Gastrocnemius medialis (tissue), 4 donors: Measurements from ENCODE around the gene AGK. TPM values are rescaled to one million over a fixed set of nuclear protein-coding genes. Genes with fewer than 3 reads are reported as not detected.

Experiments used
- ATAC-seq, 2 donors: fragments of 150-250 bp; one replicate each; pipeline ENCODE4 v1.9.1; 2016
- DNase-seq, 2 donors: peaks; one replicate each; pipeline ENCODE4 v3.0.0-alpha.2; 2019
- H3K27ac ChIP-seq, 4 donors: fragments of 200-600 bp; sonication (generic); 1 replicate in 1 of 4; 2 replicates in 3 of 4; pipeline ENCODE4 v1.5.1; 2016 to 2018; ENCODE audit warnings: mild to moderate bottlenecking in 2 of 4, moderate library complexity in 1 of 4
- H3K27me3 ChIP-seq, 3 donors: fragments of 200-600 bp; sonication (generic) in 2 of 3; 1 replicate in 1 of 3; 2 replicates in 2 of 3; pipeline versions ENCODE4 v1.5.1 to v1.6.0; 2016 to 2019; ENCODE audit warnings: mild to moderate bottlenecking in 1 of 3, moderate library complexity in 1 of 3
- H3K36me3 ChIP-seq, 2 donors: fragments of 200-600 bp; sonication (generic) in 1 of 2; one replicate each; pipeline ENCODE4 v1.5.1; 2017 to 2018
- H3K4me1 ChIP-seq, 2 donors: fragments of 200-600 bp; sonication (generic) in 1 of 2; one replicate each; pipeline ENCODE4 v1.5.1; 2016 to 2017; ENCODE audit warnings: mild to moderate bottlenecking in 2 of 2
- H3K4me3 ChIP-seq, 4 donors: fragments of 200-600 bp; sonication (generic) in 3 of 4; 1 replicate in 1 of 4; 2 replicates in 3 of 4; pipeline ENCODE4 v1.5.1; 2016 to 2019; ENCODE audit warnings: mild to moderate bottlenecking in 2 of 4
- H3K9me3 ChIP-seq, 3 donors: fragments of 200-600 bp; sonication (generic) in 2 of 3; 1 replicate in 1 of 3; 2 replicates in 2 of 3; pipeline ENCODE4 v1.5.1; 2016 to 2019
- CTCF ChIP-seq, 5 experiments: fragments of 450-650 bp in 3 of 5; fragments of 200-600 bp in 2 of 5; sonication (generic) in 2 of 5; IDR thresholded peaks in 4 of 5; conservative IDR thresholded peaks in 1 of 5; 1 replicate in 4 of 5; 2 replicates in 1 of 5; pipeline ENCODE4 v1.5.1; 2016 to 2019; ENCODE audit warnings: antibody characterized with exemption in 5 of 5, mild to moderate bottlenecking in 3 of 5, moderate library complexity in 3 of 5
- POLR2A ChIP-seq, 2 donors: fragments of 450-650 bp; IDR thresholded peaks; one replicate each; pipeline ENCODE4 v1.6.1; 2017; ENCODE audit warnings: antibody characterized with exemption in 2 of 2, mild to moderate bottlenecking in 2 of 2, moderate library complexity in 2 of 2
- in situ Hi-C, 4 donors: fragments of 200-750 bp; cut with MboI; loops; one replicate each; pipeline versions ENCODE4 v1.15.0 to v1.8.0; 2017; ENCODE audit warnings: low sequenced_read_pairs in 4 of 4
- intact Hi-C: fragments of 100-400 bp; cut with DNase I; formaldehyde crosslinking; loops from one replicate; pipeline ENCODE4 v1.15.1; 2023; ENCODE audit warnings: low total_unique reads
- total RNA-seq, 4 donors: library from RNA; depleted of rRNA; stranded (reverse); fragments of >200 nt; gene quantifications; one replicate each; pipeline versions ENCODE4 v1.1.0 to v1.2.3, GENCODE V29; 2016

AGK gene
- total RNA-seq, 4 donors from 2014 or later = 6.5 to 17.1 (median 11.5) TPM

- Histone ChIP-seq H3K9me3 (no peaks in the 10 kb centered on the region), H3K36me3 (peaks cover 0 to 52% of the 10 kb centered on the region in 2 donors), H3K27ac (no peak overlapping the region), H3K4me1 (no peaks in the 10 kb centered on the region), H3K4me3 (no peak overlapping the region), H3K27me3 (no peaks in the 10 kb centered on the region)
- intact Hi-C loops = no loop called here
- in situ Hi-C loops = no loop called here
- no peak for ATAC-seq
- DNase-seq = no peak
- TF ChIP-seq POLR2A (IDR thresholded peaks at IDR 0.05) (no peak), CTCF (IDR thresholded peaks at IDR 0.05 in 4 of 5, conservative IDR thresholded peaks at IDR 0.05 in 1 of 5) (no peak)
Observed at GRCh38 chr7:141664450-141664849, 113.2 kb downstream of the AGK start.

GRCh38 chr7:141665208-141666035 lies 114.2 kb downstream of the AGK start:
- ATAC-seq = no peak
- intact Hi-C loops = no loop called here
- no peaks in the 10 kb centered on the region for H3K4me1 ChIP-seq

GRCh38 chr7:141666071-141666470 lies 114.9 kb downstream of the AGK start:
- H3K9me3 ChIP-seq = no peaks in the 10 kb centered on the region
- no peaks in the 10 kb centered on the region for H3K4me1 ChIP-seq
- TF ChIP-seq POLR2A (IDR thresholded peaks at IDR 0.05) (no peak), CTCF (IDR thresholded peaks at IDR 0.05 in 4 of 5, conservative IDR thresholded peaks at IDR 0.05 in 1 of 5) (no peak)
- peaks cover 0 to 46% of the 10 kb centered on the region in 2 donors for H3K36me3 ChIP-seq
- in situ Hi-C loops = no loop called here
- no peak overlapping the region for H3K4me3 ChIP-seq
- no peak for ATAC-seq
- H3K27ac ChIP-seq = no peak overlapping the region
- intact Hi-C loops = no loop called here
- no peak for DNase-seq
- no peaks in the 10 kb centered on the region for H3K27me3 ChIP-seq

More at GRCh38 chr7:141665208-141666035, 114.2 kb downstream of the AGK start:
- Histone ChIP-seq H3K4me3 (no peak overlapping the region), H3K27ac (no peak overlapping the region), H3K36me3 (peaks cover 0 to 45% of the 10 kb centered on the region in 2 donors), H3K9me3 (no peaks in the 10 kb centered on the region), H3K27me3 (no peaks in the 10 kb centered on the region)
- in situ Hi-C loops = no loop called here
- no peak for TF ChIP-seq POLR2A (IDR thresholded peaks at IDR 0.05)
- TF ChIP-seq CTCF (IDR thresholded peaks at IDR 0.05 in 4 of 5, conservative IDR thresholded peaks at IDR 0.05 in 1 of 5) = no peak
- no peak for DNase-seq

GRCh38 chr7:141668853-141669252 lies 117.6 kb downstream of the AGK start:
- TF ChIP-seq CTCF (IDR thresholded peaks at IDR 0.05 in 4 of 5, conservative IDR thresholded peaks at IDR 0.05 in 1 of 5) (no peak), POLR2A (IDR thresholded peaks at IDR 0.05) (no peak)
- no peaks in the 10 kb centered on the region for H3K4me1 ChIP-seq
- H3K4me3 ChIP-seq = no peak overlapping the region
- ATAC-seq = no peak
- H3K36me3 ChIP-seq = peaks cover 0 to 36% of the 10 kb centered on the region in 2 donors
- in situ Hi-C loops (no loop called here), intact Hi-C loops (no loop called here)
- H3K9me3 ChIP-seq = no peaks in the 10 kb centered on the region
- H3K27ac ChIP-seq = no peak overlapping the region
- H3K27me3 ChIP-seq = no peaks in the 10 kb centered on the region
- DNase-seq = no peak
